DND-41 (cell line): Measurements from ENCODE around the gene PDIA2.

ENCODE experiments used
- EZH2 ChIP-seq: IDR thresholded peaks from 3 replicates; pipeline ENCODE4 v1.6.1; 2012; ENCODE audit warnings: borderline replicate concordance, low read depth, mild to moderate bottlenecking, moderate library complexity, low read length, inconsistent platforms; ENCODE audit not compliant: severe bottlenecking
- TF ChIP-seq, protein P1 (sequence below): IDR thresholded peaks from 2 replicates; pipeline ENCODE4 v1.5.1; 2012; ENCODE audit warnings: borderline replicate concordance, low read length, moderate library complexity, mild to moderate bottlenecking; ENCODE audit not compliant: poor library complexity, severe bottlenecking; ENCODE audit errors: extremely low read depth

- TF ChIP-seq, protein P1, sequence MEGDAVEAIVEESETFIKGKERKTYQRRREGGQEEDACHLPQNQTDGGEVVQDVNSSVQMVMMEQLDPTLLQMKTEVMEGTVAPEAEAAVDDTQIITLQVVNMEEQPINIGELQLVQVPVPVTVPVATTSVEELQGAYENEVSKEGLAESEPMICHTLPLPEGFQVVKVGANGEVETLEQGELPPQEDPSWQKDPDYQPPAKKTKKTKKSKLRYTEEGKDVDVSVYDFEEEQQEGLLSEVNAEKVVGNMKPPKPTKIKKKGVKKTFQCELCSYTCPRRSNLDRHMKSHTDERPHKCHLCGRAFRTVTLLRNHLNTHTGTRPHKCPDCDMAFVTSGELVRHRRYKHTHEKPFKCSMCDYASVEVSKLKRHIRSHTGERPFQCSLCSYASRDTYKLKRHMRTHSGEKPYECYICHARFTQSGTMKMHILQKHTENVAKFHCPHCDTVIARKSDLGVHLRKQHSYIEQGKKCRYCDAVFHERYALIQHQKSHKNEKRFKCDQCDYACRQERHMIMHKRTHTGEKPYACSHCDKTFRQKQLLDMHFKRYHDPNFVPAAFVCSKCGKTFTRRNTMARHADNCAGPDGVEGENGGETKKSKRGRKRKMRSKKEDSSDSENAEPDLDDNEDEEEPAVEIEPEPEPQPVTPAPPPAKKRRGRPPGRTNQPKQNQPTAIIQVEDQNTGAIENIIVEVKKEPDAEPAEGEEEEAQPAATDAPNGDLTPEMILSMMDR, result no peak
- TF ChIP-seq EZH2, result no peak
Measured at GRCh38 chr16:293043-293775, 10.2 kb downstream of the PDIA2 start.
